Uterus (tissue), 2 donors: ENCODE results near the gene SNX22.

Experiments
- POLR2A ChIP-seq, 2 donors: fragments of 450-650 bp; IDR thresholded peaks; one replicate each; pipeline ENCODE4 v1.6.1; 2016; ENCODE audit warnings: antibody characterized with exemption in 2 of 2, mild to moderate bottlenecking in 1 of 2, moderate library complexity in 1 of 2
- TF ChIP-seq, protein P1 (sequence below), 4 experiments: fragments of 200-600 bp in 2 of 4; fragments of 450-650 bp in 2 of 4; sonication (generic) in 2 of 4; IDR thresholded peaks; one replicate each; pipeline ENCODE4 v1.5.1; 2016 to 2019; ENCODE audit warnings: antibody characterized with exemption in 4 of 4, mild to moderate bottlenecking in 2 of 4, moderate library complexity in 1 of 4

DNA sequence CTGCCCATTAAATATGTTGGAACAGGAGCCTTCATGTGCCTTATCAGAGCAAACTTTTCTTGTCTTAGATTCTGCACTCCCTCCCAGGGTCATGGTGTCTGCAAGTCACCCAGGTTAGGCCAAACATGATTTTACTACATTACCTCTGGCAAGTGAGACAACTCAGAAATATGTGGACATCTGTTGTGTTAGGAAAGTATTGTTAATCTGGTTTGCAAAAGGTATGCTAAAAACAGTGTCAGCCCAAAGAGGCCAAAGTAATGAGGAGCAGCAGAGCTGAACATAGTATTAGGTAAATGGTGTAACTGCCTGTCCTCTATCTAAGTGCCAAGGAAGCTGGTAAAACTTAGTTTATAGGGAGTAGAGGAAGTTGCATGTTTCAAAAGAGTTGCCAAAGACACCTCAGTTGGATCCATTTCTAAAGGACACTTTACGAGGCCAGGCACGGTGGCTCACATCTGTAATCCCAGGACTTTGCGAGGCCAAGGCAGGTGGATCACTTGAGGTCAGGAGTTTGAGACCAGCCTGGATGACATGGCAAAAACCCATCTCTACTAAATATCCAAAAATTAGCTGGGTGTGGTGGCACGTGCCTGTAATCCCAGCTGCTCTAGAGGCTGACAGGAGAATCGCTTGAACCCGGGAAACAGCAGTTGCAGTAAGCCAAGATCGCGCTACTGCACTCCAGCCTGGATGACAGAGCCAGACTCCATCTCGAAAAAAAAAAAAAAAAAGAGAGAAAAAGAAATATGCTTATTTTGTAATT is 33.8 kb downstream of the SNX22 start:
- no peak for TF ChIP-seq POLR2A (IDR thresholded peaks at IDR 0.05)
- TF ChIP-seq, protein P1, sequence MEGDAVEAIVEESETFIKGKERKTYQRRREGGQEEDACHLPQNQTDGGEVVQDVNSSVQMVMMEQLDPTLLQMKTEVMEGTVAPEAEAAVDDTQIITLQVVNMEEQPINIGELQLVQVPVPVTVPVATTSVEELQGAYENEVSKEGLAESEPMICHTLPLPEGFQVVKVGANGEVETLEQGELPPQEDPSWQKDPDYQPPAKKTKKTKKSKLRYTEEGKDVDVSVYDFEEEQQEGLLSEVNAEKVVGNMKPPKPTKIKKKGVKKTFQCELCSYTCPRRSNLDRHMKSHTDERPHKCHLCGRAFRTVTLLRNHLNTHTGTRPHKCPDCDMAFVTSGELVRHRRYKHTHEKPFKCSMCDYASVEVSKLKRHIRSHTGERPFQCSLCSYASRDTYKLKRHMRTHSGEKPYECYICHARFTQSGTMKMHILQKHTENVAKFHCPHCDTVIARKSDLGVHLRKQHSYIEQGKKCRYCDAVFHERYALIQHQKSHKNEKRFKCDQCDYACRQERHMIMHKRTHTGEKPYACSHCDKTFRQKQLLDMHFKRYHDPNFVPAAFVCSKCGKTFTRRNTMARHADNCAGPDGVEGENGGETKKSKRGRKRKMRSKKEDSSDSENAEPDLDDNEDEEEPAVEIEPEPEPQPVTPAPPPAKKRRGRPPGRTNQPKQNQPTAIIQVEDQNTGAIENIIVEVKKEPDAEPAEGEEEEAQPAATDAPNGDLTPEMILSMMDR (IDR thresholded peaks at IDR 0.05) = no peak
